HepG2 (cell line): ENCODE data around the gene HEPN1. TPM values are rescaled to one million over a fixed set of nuclear protein-coding genes. Genes with fewer than 3 reads are reported as not detected.

Source experiments
- AGO2 ChIP-seq: fragments of 200-400 bp; formaldehyde crosslinking; optimal IDR thresholded peaks from 2 replicates; pipeline ENCODE3; 2017; ENCODE audit warnings: mild to moderate bottlenecking, low read depth, low read length, moderate library complexity
- CSRNP1 ChIP-seq: sonication (generic); formaldehyde crosslinking; IDR thresholded peaks from 2 replicates; pipeline ENCODE4 v1.8.1; 2023; ENCODE audit warnings: mild to moderate bottlenecking, missing genetic modification reagents
- ELF3 ChIP-seq: IDR thresholded peaks from 2 replicates; pipeline ENCODE4 v1.6.1; 2016; ENCODE audit warnings: missing genetic modification reagents, missing compliant biosample characterization
- GABPA ChIP-seq, 2 experiments: IDR thresholded peaks; 2 replicates each; pipeline ENCODE4 v1.6.1; 2011 to 2016; ENCODE audit warnings: low read depth in 2 of 2, low read length in 1 of 2, missing biosample characterization in 1 of 2, missing genetic modification characterization in 1 of 2
- KIAA2018 ChIP-seq: sonication (generic); formaldehyde crosslinking; IDR thresholded peaks from 2 replicates; pipeline ENCODE4 v1.5.0; 2020; ENCODE audit warnings: mild to moderate bottlenecking, missing genetic modification reagents, borderline replicate concordance
- MNT ChIP-seq: fragments of 450-650 bp; IDR thresholded peaks from 2 replicates; pipeline ENCODE4 v1.6.1; 2016
- MXD3 ChIP-seq: IDR thresholded peaks from 2 replicates; pipeline ENCODE4 v1.6.1; 2016; ENCODE audit warnings: mild to moderate bottlenecking, missing biosample characterization, missing genetic modification reagents
- SRY ChIP-seq: sonication (generic); formaldehyde crosslinking; IDR thresholded peaks from 2 replicates; pipeline ENCODE4 v1.8.0; 2022; ENCODE audit warnings: mild to moderate bottlenecking, missing genetic modification reagents
- TFDP1 ChIP-seq: IDR thresholded peaks from 2 replicates; pipeline ENCODE4 v1.6.1; 2016; ENCODE audit warnings: missing compliant biosample characterization, missing genetic modification reagents, borderline replicate concordance
- TIGD3 ChIP-seq: sonication (generic); formaldehyde crosslinking; IDR thresholded peaks from 2 replicates; pipeline ENCODE4 v1.5.1; 2020; ENCODE audit warnings: mild to moderate bottlenecking, missing genetic modification reagents, borderline replicate concordance
- ZMYM2 ChIP-seq: sonication (generic); formaldehyde crosslinking; IDR thresholded peaks from 2 replicates; pipeline ENCODE4 v1.8.0; 2022; ENCODE audit warnings: mild to moderate bottlenecking, missing genetic modification reagents
- ZNF138 ChIP-seq: sonication (generic); formaldehyde crosslinking; IDR thresholded peaks from 2 replicates; pipeline ENCODE4 v1.5.0; 2020; ENCODE audit warnings: mild to moderate bottlenecking, low read depth, missing genetic modification reagents
- polyA plus RNA-seq, 8 experiments: library from polyadenylated mRNA; depleted of rRNA in 3 of 8; stranded (reverse) in 7 of 8; unstranded in 1 of 8; fragments of >200 nt; fragmentation: Illumina TruSeq in 4 of 8; extraction: Trizol in 4 of 8; gene quantifications; 2 replicates each; pipeline versions ENCODE4 v1.2.1 to v1.2.3, GENCODE V29; 2011 to 2016; ENCODE audit warnings: low read depth in 4 of 8, missing spikeins in 1 of 8, mixed read lengths in 1 of 8; ENCODE audit not compliant: insufficient read depth in 1 of 8
- total RNA-seq, 5 experiments: library from RNA; depleted of rRNA; stranded (reverse); fragments of >200 nt; fragmentation: Illumina TruSeq; extraction: Trizol; gene quantifications; 2 replicates each; pipeline ENCODE4 v1.2.3, GENCODE V29; 2016; ENCODE audit warnings: low read depth in 1 of 5

HEPN1 gene
- total and polyA plus RNA-seq, 2 of the 13 experiments (the other 11 are each of a cell fraction or from before 2014, with no cell fraction given), result not detected

GRCh38 chr11:124935548-124936514 lies 16.8 kb downstream of the HEPN1 start, which contains the start of gene HEPACAM (continued):
- no peak for TF ChIP-seq MXD3 (CRISPR knock-in tag)
- no peak for TF ChIP-seq AGO2
- TF ChIP-seq KIAA2018 (CRISPR knock-in tag), result no peak
- TF ChIP-seq TFDP1 (CRISPR knock-in tag), result no peak; the same call in 1 of the 2 replicates
- no peak for TF ChIP-seq CSRNP1 (CRISPR knock-in tag)
- no peak for TF ChIP-seq ZMYM2 (CRISPR knock-in tag)
- no peak for TF ChIP-seq GABPA (IDR thresholded peaks at IDR 0.05; ENCODE audit: low read depth, low read length)
- TF ChIP-seq GABPA (CRISPR knock-in tag; IDR thresholded peaks at IDR 0.05; ENCODE audit: low read depth), result 0 out of 2 replicates have a peak, but pooled peaks have one; percentile 3
- TF ChIP-seq TIGD3 (CRISPR knock-in tag), result no peak
- no peak for TF ChIP-seq ZNF138 (CRISPR knock-in tag)
- TF ChIP-seq SRY (CRISPR knock-in tag), result no peak
- TF ChIP-seq ELF3 (CRISPR knock-in tag), result no peak
- TF ChIP-seq MNT, result no peak
